Embryonic facial prominence (tissue), 1 donor: Measurements from ENCODE around the gene PTPRN2.
"Not testable (repeated sequence)": the region's sequence is repeated elsewhere in the genome, so short reads cannot be mapped to it uniquely, and the experiment has no call there.

Experiments used
- DNase-seq: peaks from one replicate; pipeline ENCODE4 v3.0.0-alpha.2; 2016; ENCODE audit errors: extremely low spot score

Gene PTPRN2

GRCh38 chr7:158302274-158303070, 285.2 kb downstream of the PTPRN2 start:
- no peak for DNase-seq

- DNase-seq, result no peak
Measured at GRCh38 chr7:158301207-158301606, 286.4 kb downstream of the PTPRN2 start.

GRCh38 chr7:158300427-158300826, 287.2 kb downstream of the PTPRN2 start:
- DNase-seq, result no peak

GRCh38 chr7:158299607-158300006, 288.0 kb downstream of the PTPRN2 start:
- no peak for DNase-seq

- no peak for DNase-seq
Measured at GRCh38 chr7:158296798-158297104, 290.9 kb downstream of the PTPRN2 start.

GRCh38 chr7:158295966-158296797, 291.4 kb downstream of the PTPRN2 start:
- DNase-seq, result no peak

- not testable (repeated sequence) for DNase-seq
Measured at GRCh38 chr7:158294468-158295215, 293.0 kb downstream of the PTPRN2 start.

GRCh38 chr7:158292948-158293347, 294.7 kb downstream of the PTPRN2 start:
- DNase-seq, result no peak

- no peak for DNase-seq
Measured at GRCh38 chr7:158291998-158292397, 295.6 kb downstream of the PTPRN2 start.

GRCh38 chr7:158289761-158290523, 297.7 kb downstream of the PTPRN2 start:
- DNase-seq, result no peak

GRCh38 chr7:158289231-158289630, 298.4 kb downstream of the PTPRN2 start:
- no peak for DNase-seq

GRCh38 chr7:158286210-158286609, 301.4 kb downstream of the PTPRN2 start:
- no peak for DNase-seq

- DNase-seq, result no peak
Measured at GRCh38 chr7:158285383-158285770, 302.2 kb downstream of the PTPRN2 start.

GRCh38 chr7:158284617-158285382, 302.8 kb downstream of the PTPRN2 start:
- no peak for DNase-seq

- no peak for DNase-seq
Measured at GRCh38 chr7:158284121-158284520, 303.5 kb downstream of the PTPRN2 start.

GRCh38 chr7:158283016-158283974, 304.3 kb downstream of the PTPRN2 start:
- DNase-seq, result no peak

- DNase-seq, result no peak
Measured at GRCh38 chr7:158282461-158283001, 305.1 kb downstream of the PTPRN2 start.

- DNase-seq, result no peak
Measured at GRCh38 chr7:158281441-158281840, 306.2 kb downstream of the PTPRN2 start.

- DNase-seq, result no peak
Measured at GRCh38 chr7:158280448-158281144, 307.0 kb downstream of the PTPRN2 start.
